ENCODE data around the gene SERPINA5.

SERPINA5 gene

GRCh38 chr14:94612580-94613554 lies 31.6 kb downstream of the SERPINA5 start:
- H3K36me3 ChIP-seq (replicated peaks; ENCODE audit: insufficient read depth, low read length) = no peaks in the 10 kb centered on the region
- no peaks in the 10 kb centered on the region for H4K20me1 ChIP-seq (ENCODE audit: insufficient read depth, low read length)
- H3K4me1 ChIP-seq (ENCODE audit: low read length) = no peaks in the 10 kb centered on the region
- no peaks in the 10 kb centered on the region for H3K27me3 ChIP-seq (replicated peaks; ENCODE audit: insufficient read depth, low read length)
- H3K4me3 ChIP-seq (ENCODE audit: low read length) = no peak overlapping the region
- H2AFZ ChIP-seq (ENCODE audit: low read length) = no peak overlapping the region
- no peaks in the 10 kb centered on the region for H3K79me2 ChIP-seq (ENCODE audit: low read length)
- H3K9ac ChIP-seq (ENCODE audit: low read length) = no peak overlapping the region
- no peak for DNase-seq
- H3K4me2 ChIP-seq (ENCODE audit: low read depth, low read length) = no peak overlapping the region
- no peaks in the 10 kb centered on the region for H3F3A ChIP-seq (ENCODE audit: insufficient read depth, low read length)
- no peak overlapping the region for H3K27ac ChIP-seq (ENCODE audit: low read length)
- TF ChIP-seq CTCF (IDR thresholded peaks at IDR 0.05; ENCODE audit: low read length) (no peak), EZH2 (optimal IDR thresholded peaks at IDR 0.05; ENCODE audit: low read depth, low read length) (no peak), EZH2phosphoT487 (IDR thresholded peaks at IDR 0.05; ENCODE audit: low read length) (no peak)
- H3K9me3 ChIP-seq (replicated peaks; ENCODE audit: insufficient read depth, low read length) = no peaks in the 10 kb centered on the region
- H3K9me2 ChIP-seq (replicated peaks; ENCODE audit: insufficient read depth, low read length) = no peaks in the 10 kb centered on the region

- no peak for DNase-seq
- Histone ChIP-seq H3K4me2 (ENCODE audit: low read depth, low read length) (no peak overlapping the region), H3K27ac (ENCODE audit: low read length) (no peak overlapping the region), H3K4me3 (ENCODE audit: low read length) (no peak overlapping the region), H3K4me1 (ENCODE audit: low read length) (no peaks in the 10 kb centered on the region), H3K9ac (ENCODE audit: low read length) (no peak overlapping the region), H3K27me3 (replicated peaks; ENCODE audit: insufficient read depth, low read length) (no peaks in the 10 kb centered on the region), H3K9me2 (replicated peaks; ENCODE audit: insufficient read depth, low read length) (no peaks in the 10 kb centered on the region), H4K20me1 (ENCODE audit: insufficient read depth, low read length) (no peaks in the 10 kb centered on the region), H3F3A (ENCODE audit: insufficient read depth, low read length) (no peaks in the 10 kb centered on the region), H2AFZ (ENCODE audit: low read length) (no peak overlapping the region), H3K36me3 (replicated peaks; ENCODE audit: insufficient read depth, low read length) (no peaks in the 10 kb centered on the region), H3K9me3 (replicated peaks; ENCODE audit: insufficient read depth, low read length) (no peaks in the 10 kb centered on the region), H3K79me2 (ENCODE audit: low read length) (no peaks in the 10 kb centered on the region)
- TF ChIP-seq EZH2phosphoT487 (IDR thresholded peaks at IDR 0.05; ENCODE audit: low read length) (no peak), EZH2 (optimal IDR thresholded peaks at IDR 0.05; ENCODE audit: low read depth, low read length) (no peak), CTCF (IDR thresholded peaks at IDR 0.05; ENCODE audit: low read length) (no peak)
These were observed 32.8 kb downstream of the SERPINA5 start for GRCh38 chr14:94613720-94614644.

DNA sequence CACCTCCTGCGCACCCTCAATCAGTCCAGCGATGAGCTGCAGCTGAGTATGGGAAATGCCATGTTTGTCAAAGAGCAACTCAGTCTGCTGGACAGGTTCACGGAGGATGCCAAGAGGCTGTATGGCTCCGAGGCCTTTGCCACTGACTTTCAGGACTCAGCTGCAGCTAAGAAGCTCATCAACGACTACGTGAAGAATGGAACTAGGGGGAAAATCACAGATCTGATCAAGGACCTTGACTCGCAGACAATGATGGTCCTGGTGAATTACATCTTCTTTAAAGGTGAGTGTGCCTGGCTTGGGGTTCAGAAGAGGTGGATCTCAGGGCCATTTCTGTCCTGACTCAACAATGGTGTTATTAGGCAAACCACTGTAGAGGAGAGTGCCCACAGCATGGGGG lies 33.6 kb downstream of the SERPINA5 start:
- Histone ChIP-seq H3K4me2 (ENCODE audit: low read depth, low read length) (no peak overlapping the region), H3K4me1 (ENCODE audit: low read length) (no peaks in the 10 kb centered on the region), H2AFZ (ENCODE audit: low read length) (no peak overlapping the region), H3K36me3 (replicated peaks; ENCODE audit: insufficient read depth, low read length) (no peaks in the 10 kb centered on the region), H3K79me2 (ENCODE audit: low read length) (no peaks in the 10 kb centered on the region), H3K9me2 (replicated peaks; ENCODE audit: insufficient read depth, low read length) (no peaks in the 10 kb centered on the region), H3K27me3 (replicated peaks; ENCODE audit: insufficient read depth, low read length) (no peaks in the 10 kb centered on the region), H3F3A (ENCODE audit: insufficient read depth, low read length) (no peaks in the 10 kb centered on the region), H3K9ac (ENCODE audit: low read length) (no peak overlapping the region), H3K4me3 (ENCODE audit: low read length) (no peak overlapping the region), H3K9me3 (replicated peaks; ENCODE audit: insufficient read depth, low read length) (no peaks in the 10 kb centered on the region), H3K27ac (ENCODE audit: low read length) (no peak overlapping the region), H4K20me1 (ENCODE audit: insufficient read depth, low read length) (no peaks in the 10 kb centered on the region)
- no peak for DNase-seq
- TF ChIP-seq CTCF (IDR thresholded peaks at IDR 0.05; ENCODE audit: low read length) (no peak), EZH2phosphoT487 (IDR thresholded peaks at IDR 0.05; ENCODE audit: low read length) (no peak), EZH2 (optimal IDR thresholded peaks at IDR 0.05; ENCODE audit: low read depth, low read length) (no peak)
